Neural progenitor cell (in vitro differentiated cells): ENCODE measurements around the gene RNF144B. TPM values are rescaled to one million over a fixed set of nuclear protein-coding genes. Genes with fewer than 3 reads are reported as not detected.

Source experiments
- DNase-seq: peaks from one replicate; pipeline ENCODE4 v3.0.0-alpha.2; 2016; ENCODE audit warnings: low spot score
- H2AFZ ChIP-seq: fragments of 200-600 bp; sonication (generic); replicated peaks from 2 replicates; pipeline ENCODE4 v1.6.1; 2016; ENCODE audit warnings: antibody characterized with exemption
- H3F3A ChIP-seq: fragments of 200-600 bp; sonication (generic); 2 replicates; pipeline ENCODE4 v1.6.1; 2016; ENCODE audit warnings: antibody characterized with exemption, low read depth
- H3K27ac ChIP-seq: fragments of 200-600 bp; sonication (generic); 2 replicates; pipeline ENCODE4 v1.5.1; 2016; ENCODE audit warnings: mild to moderate bottlenecking
- H3K27me3 ChIP-seq: fragments of 200-600 bp; sonication (generic); 2 replicates; pipeline ENCODE4 v1.6.1; 2016; ENCODE audit warnings: mild to moderate bottlenecking, moderate library complexity
- H3K36me3 ChIP-seq: fragments of 200-600 bp; sonication (generic); 2 replicates; pipeline ENCODE4 v1.5.1; 2016
- H3K4me1 ChIP-seq: fragments of 200-600 bp; sonication (generic); 2 replicates; pipeline ENCODE4 v1.6.1; 2016; ENCODE audit warnings: mixed run types
- H3K4me2 ChIP-seq: fragments of 200-600 bp; sonication (generic); 2 replicates; pipeline ENCODE4 v1.6.1; 2016
- H3K4me3 ChIP-seq: fragments of 200-600 bp; sonication (generic); 2 replicates; pipeline ENCODE4 v1.5.1; 2016
- H3K79me2 ChIP-seq: fragments of 200-600 bp; sonication (generic); 2 replicates; pipeline ENCODE4 v1.6.1; 2016; ENCODE audit warnings: low read depth
- H3K9ac ChIP-seq: fragments of 200-600 bp; sonication (generic); 2 replicates; pipeline ENCODE4 v1.6.1; 2016
- H3K9me3 ChIP-seq: fragments of 200-600 bp; sonication (generic); 2 replicates; pipeline ENCODE4 v1.5.1; 2016; ENCODE audit warnings: low read depth
- H4K20me1 ChIP-seq: fragments of 200-600 bp; sonication (generic); 2 replicates; pipeline ENCODE4 v1.6.1; 2016; ENCODE audit warnings: low read depth
- H3K27ac Mint-ChIP-seq: 3 replicates; pipeline ENCODE4 v1.8.0; 2021; ENCODE audit warnings: mixed read lengths
- H3K27me3 Mint-ChIP-seq: 2 replicates; pipeline ENCODE4 v1.8.0; 2022; ENCODE audit warnings: low read depth, mild to moderate bottlenecking, inconsistent platforms, moderate library complexity, mixed read lengths; ENCODE audit not compliant: insufficient read depth
- H3K36me3 Mint-ChIP-seq: 3 replicates; pipeline ENCODE4 v1.8.0; 2021; ENCODE audit warnings: mixed read lengths
- H3K4me1 Mint-ChIP-seq: 3 replicates; pipeline ENCODE4 v1.8.0; 2021; ENCODE audit warnings: mixed read lengths
- H3K4me3 Mint-ChIP-seq: 3 replicates; pipeline ENCODE4 v1.8.0; 2021; ENCODE audit warnings: mild to moderate bottlenecking, moderate library complexity, mixed read lengths
- H3K9me3 Mint-ChIP-seq: 3 replicates; pipeline ENCODE4 v1.8.0; 2020; ENCODE audit warnings: mixed read lengths
- CTCF ChIP-seq: fragments of 200-600 bp; sonication (generic); IDR thresholded peaks from 2 replicates; pipeline ENCODE4 v1.5.1; 2017; ENCODE audit warnings: antibody characterized with exemption, mild to moderate bottlenecking
- EZH2 ChIP-seq: fragments of 200-600 bp; sonication (generic); IDR thresholded peaks from 2 replicates; pipeline ENCODE4 v1.6.1; 2017; ENCODE audit warnings: antibody characterized with exemption, mild to moderate bottlenecking, moderate library complexity
- EZH2phosphoT487 ChIP-seq: fragments of 200-600 bp; sonication (generic); IDR thresholded peaks from 2 replicates; pipeline ENCODE4 v1.6.1; 2017; ENCODE audit warnings: antibody characterized with exemption
- total RNA-seq: library from RNA; depleted of rRNA; stranded (reverse); fragments of >200 nt; gene quantifications from 2 replicates; pipeline ENCODE4 v1.2.3, GENCODE V29; 2015; ENCODE audit warnings: low replicate concordance

The RNF144B gene
- total RNA-seq, 1 donor from 2014 or later = 0.75 TPM

- H3K27ac ChIP-seq = no peak overlapping the region
- H3K36me3 Mint-ChIP-seq = no peaks in the 10 kb centered on the region
- no peak overlapping the region for H3K4me2 ChIP-seq
- TF ChIP-seq EZH2 (no peak), EZH2phosphoT487 (no peak), CTCF (no peak)
- H3K9me3 Mint-ChIP-seq = no peaks in the 10 kb centered on the region
- H4K20me1 ChIP-seq = no peaks in the 10 kb centered on the region
- H3K27me3 Mint-ChIP-seq = peaks cover 4% of the 10 kb centered on the region
- H3K4me3 Mint-ChIP-seq = no peak overlapping the region
- no peak overlapping the region for H3K9ac ChIP-seq
- H3K36me3 ChIP-seq = no peaks in the 10 kb centered on the region
- H3K79me2 ChIP-seq = no peaks in the 10 kb centered on the region
- no peaks in the 10 kb centered on the region for H3K4me1 Mint-ChIP-seq
- DNase-seq = peak; percentile 23
- no peaks in the 10 kb centered on the region for H3K27me3 ChIP-seq
- H3K27ac Mint-ChIP-seq = no peak overlapping the region
- H3K9me3 ChIP-seq = no peaks in the 10 kb centered on the region
- H3K4me1 ChIP-seq = peaks cover 8% of the 10 kb centered on the region
- H3F3A ChIP-seq = no peaks in the 10 kb centered on the region
- H3K4me3 ChIP-seq = no peak overlapping the region
- H2AFZ ChIP-seq = no peak overlapping the region
Observed at GRCh38 chr6:18432619-18433018, 45.5 kb downstream of the RNF144B start.

- TF ChIP-seq EZH2phosphoT487 (no peak), EZH2 (no peak), CTCF (no peak)
- H3K79me2 ChIP-seq = no peaks in the 10 kb centered on the region
- Mint-ChIP-seq H3K4me3 (no peak overlapping the region), H3K4me1 (no peaks in the 10 kb centered on the region), H3K36me3 (no peaks in the 10 kb centered on the region), H3K9me3 (no peaks in the 10 kb centered on the region), H3K27ac (no peak overlapping the region), H3K27me3 (peaks cover 4% of the 10 kb centered on the region)
- no peaks in the 10 kb centered on the region for H4K20me1 ChIP-seq
- no peaks in the 10 kb centered on the region for H3F3A ChIP-seq
- H3K9me3 ChIP-seq = no peaks in the 10 kb centered on the region
- no peak for DNase-seq
- H3K27me3 ChIP-seq = no peaks in the 10 kb centered on the region
- H3K4me1 ChIP-seq = peaks cover 8% of the 10 kb centered on the region
- H3K36me3 ChIP-seq = no peaks in the 10 kb centered on the region
- H3K27ac ChIP-seq = no peak overlapping the region
- H3K4me3 ChIP-seq = no peak overlapping the region
- no peak overlapping the region for H3K9ac ChIP-seq
- H2AFZ ChIP-seq = no peak overlapping the region
- H3K4me2 ChIP-seq = no peak overlapping the region
Observed at GRCh38 chr6:18433059-18433458, 45.9 kb downstream of the RNF144B start.

GRCh38 chr6:18436341-18436740 is 49.2 kb downstream of the RNF144B start:
- no peak overlapping the region for H2AFZ ChIP-seq
- no peaks in the 10 kb centered on the region for H3K27me3 ChIP-seq
- Mint-ChIP-seq H3K36me3 (no peaks in the 10 kb centered on the region), H3K27ac (no peak overlapping the region), H3K9me3 (no peaks in the 10 kb centered on the region), H3K27me3 (peaks cover 4% of the 10 kb centered on the region), H3K4me1 (no peaks in the 10 kb centered on the region), H3K4me3 (no peak overlapping the region)
- no peaks in the 10 kb centered on the region for H3K36me3 ChIP-seq
- no peaks in the 10 kb centered on the region for H3K9me3 ChIP-seq
- DNase-seq = no peak
- TF ChIP-seq EZH2 (no peak), EZH2phosphoT487 (no peak), CTCF (no peak)
- H3K4me1 ChIP-seq = peaks cover 8% of the 10 kb centered on the region
- H3F3A ChIP-seq = no peaks in the 10 kb centered on the region
- H3K4me3 ChIP-seq = no peak overlapping the region
- H3K9ac ChIP-seq = no peak overlapping the region
- H3K79me2 ChIP-seq = no peaks in the 10 kb centered on the region
- H3K27ac ChIP-seq = no peak overlapping the region
- H4K20me1 ChIP-seq = no peaks in the 10 kb centered on the region
- no peak overlapping the region for H3K4me2 ChIP-seq
